GM19351 (cell line): Measurements from ENCODE around the gene SUSD3.
"Not testable (repeated sequence)": the region's sequence is repeated elsewhere in the genome, so short reads cannot be mapped to it uniquely, and the experiment has no call there.

ENCODE experiments used
- ATAC-seq: cut with Tn5 transposase; IDR thresholded peaks from one replicate; pipeline ENCODE4 v1.9.1; 2021; ENCODE audit warnings: mild to moderate bottlenecking, moderate library complexity; ENCODE audit not compliant: unreplicated experiment

SUSD3 gene

DNA sequence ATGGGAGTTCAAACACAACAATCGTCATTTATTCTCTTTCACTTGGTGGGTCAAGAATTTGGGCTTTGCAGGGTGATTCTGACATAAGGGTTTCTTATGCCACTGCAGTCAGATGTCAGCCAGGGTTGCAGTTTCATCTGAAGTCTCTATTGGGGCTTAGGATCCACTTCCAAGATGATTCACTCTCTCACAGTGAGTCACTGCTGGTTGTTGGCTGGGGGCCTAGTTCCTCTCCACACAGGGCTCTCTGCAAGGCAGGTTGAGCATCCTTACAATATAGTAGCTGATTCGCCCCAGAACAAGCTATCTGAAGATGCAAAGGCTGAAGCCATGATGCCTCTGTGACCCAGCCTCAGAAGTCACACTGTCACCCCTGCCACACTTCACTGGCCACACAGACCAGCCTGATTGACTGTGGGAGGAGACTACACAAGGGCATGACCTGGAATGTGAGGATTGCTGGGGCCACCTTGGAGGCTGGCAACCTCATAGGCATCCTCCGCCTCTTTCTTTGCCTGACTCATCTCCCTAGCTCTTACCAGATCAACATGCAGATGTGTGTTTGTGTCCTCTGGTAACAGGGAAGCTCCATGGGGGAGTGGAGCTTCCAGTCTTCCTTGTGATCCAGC lies 33.1 kb downstream of the SUSD3 start:
- no peak for ATAC-seq

- no peak for ATAC-seq
Observed at GRCh38 chr9:93092251-93092991, 33.9 kb downstream of the SUSD3 start.

DNA sequence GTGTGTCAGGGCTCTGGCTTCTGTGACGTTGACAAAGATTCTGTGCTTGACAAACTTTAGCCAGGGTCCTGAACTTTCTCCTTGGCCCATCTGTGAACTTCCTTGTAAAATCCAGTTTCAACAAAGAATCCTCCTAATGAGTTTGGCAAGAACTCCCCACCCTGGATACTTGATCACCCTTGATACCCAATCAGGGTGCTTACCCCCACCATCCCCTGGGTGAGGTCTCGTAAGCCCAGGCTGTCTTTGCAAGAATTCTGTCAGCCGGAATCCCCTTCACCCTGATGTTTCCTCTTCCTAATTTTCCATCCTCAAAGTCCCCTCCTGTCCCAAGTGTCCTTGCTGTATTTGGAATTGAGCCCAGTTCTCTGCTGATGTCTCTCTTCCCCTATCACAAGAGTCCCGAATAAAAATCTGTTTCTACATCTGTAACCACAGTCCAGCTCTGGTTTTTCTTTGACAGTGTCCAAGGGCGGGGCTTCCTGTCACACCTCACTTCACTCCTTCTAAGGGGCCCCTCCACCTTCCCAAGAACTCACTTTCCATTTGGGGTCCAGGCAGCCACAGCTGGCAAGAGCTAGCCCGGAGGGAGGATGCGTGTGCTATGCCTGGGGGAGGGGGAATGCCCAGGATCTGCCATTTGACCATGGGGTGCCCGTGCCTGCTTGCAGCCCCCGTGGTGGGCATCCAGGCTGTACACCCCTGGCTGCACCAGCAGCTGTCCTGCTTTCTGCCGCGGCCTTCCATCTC lies 34.8 kb downstream of the SUSD3 start:
- no peak for ATAC-seq

- ATAC-seq: no peak
Observed at GRCh38 chr9:93093877-93094657, 35.6 kb downstream of the SUSD3 start.

GRCh38 chr9:93094658-93095204 lies 36.2 kb downstream of the SUSD3 start:
- peak; percentile 17 for ATAC-seq

- ATAC-seq: peak; percentile 52
Observed at GRCh38 chr9:93095205-93096130, 37.0 kb downstream of the SUSD3 start.

DNA sequence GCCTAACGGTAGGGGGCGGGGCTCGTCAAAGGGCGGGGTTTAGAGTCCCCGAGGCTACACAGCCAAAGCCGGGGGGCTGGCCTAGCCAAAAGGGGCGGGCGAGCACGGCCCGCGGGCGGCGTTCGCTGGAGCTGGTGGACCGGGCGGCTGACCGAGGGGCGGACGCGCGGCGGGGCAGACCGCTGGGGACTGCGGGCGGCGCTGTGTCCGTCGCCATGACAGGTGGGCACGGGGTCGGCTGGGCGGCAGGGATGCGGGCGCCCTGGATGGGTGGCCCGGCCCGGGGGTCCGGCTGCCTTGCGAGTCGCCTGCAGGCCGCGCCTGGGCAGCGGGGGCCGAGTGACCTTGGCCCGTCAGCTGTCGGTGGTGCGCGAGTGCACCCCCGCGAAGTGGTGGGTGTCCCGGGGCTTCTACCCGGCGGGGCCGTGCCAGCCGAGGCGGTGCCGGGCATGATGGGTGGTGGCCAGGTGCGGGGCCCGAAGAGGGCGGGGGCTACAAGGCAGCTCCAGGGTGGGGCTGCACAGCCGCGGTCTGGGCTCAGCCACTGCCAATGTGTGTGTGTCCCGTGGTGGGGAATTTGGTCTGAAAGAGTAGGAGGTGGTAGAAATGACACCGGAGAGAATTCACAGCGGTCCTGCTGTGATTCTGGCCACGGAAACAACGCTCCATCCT lies 37.8 kb downstream of the SUSD3 start, which contains the start of gene CARD19:
Gene CARD19 (plus strand): TSS at position 87 of the 672 bp plus-strand sequence. CDS start 129 bp downstream, at position 216.
- peak; percentile 44 for ATAC-seq

- no peak for ATAC-seq
Observed at GRCh38 chr9:93096811-93097382, 38.4 kb downstream of the SUSD3 start.

DNA sequence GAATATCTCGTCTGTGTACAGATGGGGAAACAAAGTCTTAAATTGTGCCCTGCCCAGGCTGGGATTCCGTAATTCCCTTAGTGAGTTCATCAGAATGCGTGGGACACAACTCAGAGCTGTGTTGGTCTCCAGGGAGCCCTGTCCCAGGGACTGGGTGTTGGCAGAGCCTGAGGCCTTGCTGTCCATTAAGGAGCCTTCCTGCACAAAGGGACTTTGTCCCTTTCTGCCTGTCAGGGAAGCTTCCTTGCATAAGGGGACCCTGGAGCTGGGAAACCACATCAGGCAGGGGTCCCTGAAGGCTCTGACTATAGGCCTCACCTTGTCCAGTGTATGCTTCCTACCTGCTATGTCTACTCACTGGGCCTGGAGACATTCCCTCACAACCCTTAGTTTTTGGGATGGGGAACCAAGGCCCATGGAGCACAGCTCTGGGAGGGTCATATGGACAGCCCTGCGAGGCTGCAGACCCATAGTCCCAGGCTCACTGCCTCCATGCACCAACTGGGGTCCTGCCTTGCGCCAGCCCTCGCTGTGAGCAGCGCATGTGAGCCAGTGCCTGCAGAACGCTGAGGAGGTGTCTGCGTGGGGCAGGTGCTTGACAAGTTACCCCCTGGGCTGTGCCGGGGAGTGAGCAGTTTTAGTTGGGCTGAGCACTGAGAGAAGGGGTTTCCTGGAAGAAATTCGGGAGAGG lies 39.2 kb downstream of the SUSD3 start:
- ATAC-seq: no peak

- ATAC-seq: no peak
Observed at GRCh38 chr9:93098236-93098946, 39.9 kb downstream of the SUSD3 start.

GRCh38 chr9:93099551-93100275 lies 41.2 kb downstream of the SUSD3 start:
- ATAC-seq: no peak

GRCh38 chr9:93100276-93100636 lies 41.8 kb downstream of the SUSD3 start:
- no peak for ATAC-seq

- not testable (repeated sequence) for ATAC-seq
Observed at GRCh38 chr9:93101086-93101485, 42.6 kb downstream of the SUSD3 start.

DNA sequence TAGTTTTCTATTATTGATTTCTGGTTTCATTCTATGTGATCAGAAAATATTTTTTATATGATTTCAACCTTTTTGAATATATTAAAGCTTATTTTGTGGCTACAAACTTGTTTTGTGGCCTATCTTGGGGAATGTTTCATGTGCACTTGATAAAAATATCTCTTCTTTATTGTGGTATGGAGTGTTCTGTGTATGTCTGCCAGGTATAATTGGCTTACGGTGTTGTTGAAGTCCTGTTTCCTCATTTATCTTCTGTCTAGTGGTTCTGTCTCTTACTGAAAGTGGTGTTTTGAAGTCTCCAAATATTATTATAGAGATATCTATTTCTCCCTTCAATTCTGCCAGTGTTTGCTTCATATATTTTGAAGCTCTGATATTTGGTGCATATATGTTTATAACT lies 47.1 kb downstream of the SUSD3 start:
- ATAC-seq: no peak

GRCh38 chr9:93107151-93107824 lies 48.8 kb downstream of the SUSD3 start:
- ATAC-seq: no peak

- ATAC-seq: no peak
Observed at GRCh38 chr9:93107825-93108161, 49.3 kb downstream of the SUSD3 start.
